ENCODE results near the gene EPHX1.

Gene EPHX1

GRCh38 chr1:225842788-225843425, 33.0 kb downstream of the EPHX1 start:
- DNase-seq: no peak

GRCh38 chr1:225843426-225843795, 33.5 kb downstream of the EPHX1 start:
- no peak for DNase-seq

DNA sequence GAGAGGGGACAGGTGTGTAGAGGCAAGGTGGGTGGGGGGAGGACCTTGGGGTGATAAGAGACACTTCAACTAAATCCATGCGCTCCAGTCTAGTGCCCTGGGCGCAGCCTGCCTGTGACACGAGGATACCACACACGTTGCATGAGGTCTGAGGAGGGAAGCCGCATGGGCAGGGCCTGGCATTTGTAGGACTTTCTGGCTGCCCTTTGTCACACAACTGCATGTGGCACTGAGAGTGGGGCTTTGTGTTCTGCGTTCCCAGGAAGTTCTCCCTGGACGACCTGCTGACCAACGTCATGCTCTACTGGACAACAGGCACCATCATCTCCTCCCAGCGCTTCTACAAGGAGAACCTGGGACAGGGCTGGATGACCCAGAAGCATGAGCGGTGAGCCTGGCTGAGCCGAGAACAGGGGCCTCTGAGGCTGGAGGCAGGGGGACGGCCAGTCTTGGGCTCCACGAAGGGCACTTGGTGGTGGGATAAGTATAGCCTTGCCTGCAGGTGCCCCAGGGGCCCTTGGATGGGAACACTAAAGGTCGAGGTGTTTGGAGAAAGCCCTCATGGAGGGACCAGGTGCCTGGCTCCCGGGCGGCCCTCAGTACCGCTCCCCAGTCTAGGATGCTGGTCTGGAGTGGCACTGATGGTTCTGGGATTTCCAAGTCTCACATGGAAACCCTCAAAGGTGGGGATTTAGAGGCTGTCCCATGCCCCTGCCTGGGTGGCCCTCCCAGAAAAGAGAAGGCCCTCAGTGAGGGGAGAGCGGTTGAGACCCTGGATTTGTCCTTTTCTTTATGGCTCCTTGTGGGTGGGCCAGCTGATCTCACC, 34.5 kb downstream of the EPHX1 start:
- no peak for DNase-seq

DNA sequence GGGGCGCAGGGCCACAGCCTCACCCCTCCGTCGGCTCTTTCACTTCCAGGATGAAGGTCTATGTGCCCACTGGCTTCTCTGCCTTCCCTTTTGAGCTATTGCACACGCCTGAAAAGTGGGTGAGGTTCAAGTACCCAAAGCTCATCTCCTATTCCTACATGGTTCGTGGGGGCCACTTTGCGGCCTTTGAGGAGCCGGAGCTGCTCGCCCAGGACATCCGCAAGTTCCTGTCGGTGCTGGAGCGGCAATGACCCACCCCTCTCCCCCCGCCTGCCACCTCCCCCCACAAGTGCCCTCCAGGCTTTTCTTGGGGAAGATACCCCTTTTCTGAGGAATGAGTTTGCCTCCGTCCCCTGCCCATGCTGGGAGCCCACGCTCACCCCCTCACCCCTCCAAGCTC, 35.2 kb downstream of the EPHX1 start:
- DNase-seq: no peak

GRCh38 chr1:225845571-225846259, 35.8 kb downstream of the EPHX1 start:
- DNase-seq: peak in 3 of 5 donors; percentile 15 to 28 (median 15)

DNA sequence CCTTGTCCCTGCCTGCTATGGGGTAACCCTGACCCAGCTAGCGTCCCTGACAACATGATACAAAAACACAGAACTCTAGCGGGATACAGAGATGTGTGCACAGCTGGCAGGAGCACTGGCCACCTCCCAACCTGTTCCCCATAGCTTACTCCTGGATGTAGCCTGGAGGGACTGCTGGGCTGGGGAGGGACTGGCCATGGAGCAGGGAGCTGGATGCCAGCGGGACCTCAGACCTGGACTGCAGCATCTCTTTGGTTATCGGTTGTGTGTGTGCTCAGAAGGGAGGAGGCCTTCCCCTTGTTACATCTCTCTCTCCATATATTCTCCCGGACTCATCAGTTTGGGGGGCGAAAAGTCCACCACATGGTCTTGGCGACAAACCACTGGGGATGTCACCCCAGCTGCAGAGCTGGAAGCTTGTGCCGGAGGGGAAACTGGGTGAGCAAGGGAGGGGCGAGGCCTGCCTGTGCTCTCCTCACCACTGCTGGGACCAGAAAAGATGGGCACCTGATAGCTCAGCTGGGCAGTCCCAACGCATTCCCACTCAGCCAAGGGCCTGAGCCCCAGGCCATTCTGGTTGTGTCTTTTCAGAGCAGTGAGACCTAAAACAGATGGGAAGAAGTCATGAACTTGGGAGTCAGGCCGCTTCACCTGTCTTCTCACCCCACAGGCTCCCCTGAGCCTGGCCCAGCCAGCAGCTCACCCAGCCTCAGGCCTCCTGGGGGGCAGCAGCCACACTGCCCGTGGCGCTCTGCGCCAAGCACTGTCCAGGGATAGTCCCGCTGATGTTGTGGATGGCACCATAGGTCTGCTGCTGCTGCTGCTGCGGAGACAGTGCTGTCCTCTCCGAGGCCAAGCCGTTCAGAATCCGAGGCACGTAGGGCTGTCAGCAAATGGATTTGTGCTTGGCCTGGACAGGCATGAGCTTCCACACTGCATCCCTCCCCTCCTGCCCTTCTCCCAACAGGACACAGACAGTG, 36.7 kb downstream of the EPHX1 start:
- no peak for DNase-seq

DNA sequence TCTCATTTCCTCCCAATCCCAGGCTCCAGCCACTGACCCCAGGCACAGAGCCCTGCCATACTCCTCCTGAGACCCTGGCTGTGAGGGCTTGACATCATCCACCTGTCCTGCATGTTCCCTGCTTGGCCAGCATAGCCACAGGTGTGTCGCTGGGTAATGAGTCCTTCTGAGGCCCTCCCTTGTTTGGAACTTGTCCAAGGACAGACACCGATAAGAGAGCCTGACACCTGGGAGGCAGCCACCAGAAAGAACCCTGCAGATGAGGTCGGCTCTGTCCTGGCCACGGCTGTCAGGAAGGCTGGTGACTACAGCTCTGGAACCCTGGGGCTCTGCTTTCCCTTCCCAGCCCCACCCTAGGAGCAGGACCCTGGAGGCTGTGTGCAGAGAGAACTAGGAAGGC, 37.7 kb downstream of the EPHX1 start:
- no peak for DNase-seq

DNA sequence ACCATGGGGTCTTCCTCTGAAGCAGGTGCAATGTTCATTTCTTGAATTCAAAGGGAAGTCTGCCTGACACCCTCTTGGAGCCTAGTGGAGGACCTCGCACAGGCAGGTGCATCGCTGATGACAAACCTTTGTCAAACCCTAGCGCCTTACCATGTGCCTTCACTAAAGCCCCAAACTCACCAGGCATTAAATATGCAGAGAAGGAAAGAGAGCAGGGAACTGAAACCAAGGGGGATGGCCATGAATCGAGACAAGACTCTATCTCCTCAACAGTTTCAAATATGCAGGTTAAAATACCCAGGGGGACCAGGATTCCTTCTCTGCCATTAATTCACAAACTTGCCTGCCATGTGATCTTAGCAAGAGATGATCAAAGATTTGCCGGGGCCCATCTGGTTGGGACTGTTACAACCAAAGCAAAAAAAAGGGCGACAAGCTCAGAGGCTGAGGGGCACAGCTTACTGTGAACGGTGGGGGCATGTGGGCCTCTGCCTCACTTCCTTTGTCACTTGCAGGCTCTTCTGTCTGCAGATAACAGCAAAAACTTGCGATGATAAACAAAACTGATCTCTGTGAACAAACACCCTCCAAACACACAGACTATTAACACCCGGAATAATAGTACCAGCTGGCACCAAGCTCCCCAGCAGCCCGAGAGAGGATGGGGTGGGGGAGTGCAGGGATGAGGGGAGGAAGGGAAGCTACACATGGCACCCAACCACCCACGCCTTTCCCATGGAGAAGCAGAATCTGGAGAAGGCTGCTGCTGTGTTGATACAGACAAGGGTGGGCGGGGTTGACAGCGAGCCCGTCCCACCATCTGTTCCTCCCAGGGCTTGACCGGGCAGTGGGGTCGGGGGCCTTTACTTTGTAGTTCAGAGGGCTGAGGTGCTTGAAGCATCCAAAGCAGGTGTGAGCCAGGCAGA, 38.4 kb downstream of the EPHX1 start:
- no peak for DNase-seq

GRCh38 chr1:225849925-225850324, 40.0 kb downstream of the EPHX1 start:
- peak in 1 of 5 donors; percentile 15 for DNase-seq

DNA sequence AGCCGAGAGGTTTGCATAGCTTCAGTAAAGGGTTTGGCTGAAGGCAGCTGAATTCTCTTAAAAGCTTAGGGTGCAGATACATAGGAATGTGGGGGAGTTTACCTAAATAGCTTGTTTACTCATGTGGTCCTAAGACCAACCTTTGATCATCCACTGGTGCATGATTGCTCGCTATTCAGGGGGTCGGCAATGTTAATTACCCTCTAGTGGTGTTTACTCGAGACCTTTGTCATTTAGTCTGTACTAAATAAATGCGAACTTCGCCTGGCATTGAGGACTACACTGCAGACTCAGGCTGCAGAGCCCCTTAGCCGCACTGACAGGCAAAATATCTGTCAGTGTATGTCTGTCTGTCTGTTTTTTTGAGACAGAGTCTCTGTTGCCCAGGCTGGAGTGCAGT, 40.4 kb downstream of the EPHX1 start:
- no peak for DNase-seq

GRCh38 chr1:225851805-225852204, 41.9 kb downstream of the EPHX1 start:
- no peak for DNase-seq

- DNase-seq: no peak
Observed at GRCh38 chr1:225852413-225853124, 42.6 kb downstream of the EPHX1 start.

GRCh38 chr1:225853441-225853840, 43.5 kb downstream of the EPHX1 start:
- DNase-seq: no peak

- DNase-seq: no peak
Observed at GRCh38 chr1:225855503-225856300, 45.8 kb downstream of the EPHX1 start.

GRCh38 chr1:225857256-225857655, 47.3 kb downstream of the EPHX1 start:
- DNase-seq: no peak

GRCh38 chr1:225859151-225859550, 49.2 kb downstream of the EPHX1 start:
- DNase-seq: no peak

GRCh38 chr1:225860107-225860506, 50.2 kb downstream of the EPHX1 start:
- no peak for DNase-seq

DNA sequence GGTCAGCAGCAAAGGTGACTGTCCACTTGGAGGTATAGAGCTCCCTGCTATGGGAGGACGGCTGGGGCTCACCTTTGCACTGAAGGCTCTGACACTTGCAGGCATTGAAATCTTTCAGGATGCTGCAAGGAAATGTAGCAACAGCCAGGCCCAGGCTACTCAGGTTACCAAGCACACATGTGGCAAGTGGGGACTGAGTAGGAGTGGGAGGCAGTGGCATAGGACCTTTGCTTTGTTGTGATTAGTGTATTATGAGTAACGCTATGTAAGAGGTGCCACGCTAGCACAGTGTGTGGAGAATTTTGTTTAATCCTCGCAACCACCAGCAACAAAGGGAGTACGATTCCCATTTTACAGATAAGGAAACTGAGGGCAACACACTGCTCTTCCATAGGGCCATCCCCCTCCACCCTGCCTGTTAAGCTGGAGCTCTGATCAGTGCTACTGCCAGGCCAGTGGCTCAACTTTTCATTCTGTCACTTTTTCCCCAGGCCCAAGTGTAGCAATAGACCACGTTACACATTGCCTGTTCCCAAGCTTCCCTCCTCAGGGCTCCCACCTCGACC, 51.0 kb downstream of the EPHX1 start:
- no peak for DNase-seq

DNA sequence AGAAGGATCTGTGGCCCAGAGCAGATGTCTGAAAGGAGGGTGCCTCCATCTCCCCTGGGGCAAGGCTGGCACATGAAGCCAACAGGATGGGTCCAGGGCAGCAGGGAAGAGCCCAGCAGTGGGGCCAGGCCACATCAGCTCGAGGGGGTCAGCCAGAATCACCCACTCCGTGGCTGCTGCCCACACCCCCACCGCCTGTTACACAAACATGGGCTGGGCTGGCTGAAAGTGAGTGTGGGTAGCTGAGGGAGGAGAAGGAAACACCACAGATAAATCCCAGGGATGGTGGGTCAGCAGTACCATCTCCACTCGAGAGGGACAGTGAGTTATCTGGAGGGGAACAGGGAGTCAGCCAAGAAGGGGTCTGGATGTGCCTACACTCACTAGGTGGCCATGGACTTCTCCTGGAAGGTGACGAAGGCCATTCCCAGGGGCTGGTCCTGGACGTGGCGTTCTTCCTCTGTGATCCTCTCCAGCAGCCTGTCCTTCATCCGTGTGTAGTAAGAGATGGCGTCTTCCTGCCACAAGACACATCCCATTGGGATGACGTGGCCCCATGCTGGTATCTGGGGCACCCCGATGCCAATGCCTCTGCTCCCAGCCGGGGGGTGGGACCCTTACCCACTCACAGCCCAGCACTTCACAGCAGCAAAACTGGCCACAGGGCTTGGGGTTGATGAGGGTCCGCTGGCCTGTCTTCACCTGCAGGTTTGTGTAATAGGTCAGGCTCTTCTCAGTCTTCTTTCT, 52.1 kb downstream of the EPHX1 start:
- no peak for DNase-seq

Measured in T-helper 1 cell (primary cell).